IPS-18c (cell line): ENCODE data around the gene CLDN14.

Source experiments
- H3K4me3 ChIP-seq: 2 replicates; pipeline ENCODE4 v1.7.0; 2013; ENCODE audit warnings: low read depth, mild to moderate bottlenecking, low read length, moderate library complexity; ENCODE audit not compliant: insufficient read depth
- H3K9me3 ChIP-seq: one replicate; pipeline ENCODE4 v1.6.1; 2013; ENCODE audit warnings: mild to moderate bottlenecking, low read length, moderate library complexity; ENCODE audit not compliant: control insufficient read depth, insufficient read depth

Gene CLDN14

DNA sequence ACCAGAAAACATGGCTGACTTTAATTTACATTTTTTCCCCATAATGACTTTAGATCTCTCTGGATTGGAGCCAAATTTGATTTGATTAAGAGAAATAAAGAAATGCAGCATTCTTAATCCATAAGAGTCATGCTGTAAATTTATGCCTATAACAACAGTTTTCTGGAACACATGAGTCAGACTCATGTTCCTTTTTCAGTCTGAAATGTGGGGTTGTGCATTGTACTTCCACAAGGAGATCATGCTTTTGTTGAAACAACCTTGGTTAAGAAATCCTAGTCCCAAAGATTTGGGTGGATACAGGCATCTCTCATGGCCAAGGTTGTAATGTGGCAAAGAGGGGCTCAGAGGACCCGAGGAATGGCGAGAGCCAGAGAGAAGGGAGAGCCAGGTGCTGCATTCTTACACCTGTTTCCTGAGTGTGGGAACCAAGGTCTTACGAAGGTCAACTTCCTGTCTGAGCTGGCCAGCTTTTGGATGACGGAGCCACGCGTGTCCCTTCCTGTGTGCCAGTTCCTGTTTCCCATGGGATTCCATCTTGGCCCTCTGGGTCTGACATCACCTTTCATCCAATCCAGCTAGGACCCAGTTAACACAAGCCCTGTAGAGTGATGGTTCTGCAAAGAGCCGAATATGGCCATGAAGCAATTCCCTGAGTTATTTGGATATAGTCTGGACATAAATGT is 23.1 kb downstream of the CLDN14 start:
- Histone ChIP-seq H3K4me3 (no peak overlapping the region), H3K9me3 (no peaks in the 10 kb centered on the region)

DNA sequence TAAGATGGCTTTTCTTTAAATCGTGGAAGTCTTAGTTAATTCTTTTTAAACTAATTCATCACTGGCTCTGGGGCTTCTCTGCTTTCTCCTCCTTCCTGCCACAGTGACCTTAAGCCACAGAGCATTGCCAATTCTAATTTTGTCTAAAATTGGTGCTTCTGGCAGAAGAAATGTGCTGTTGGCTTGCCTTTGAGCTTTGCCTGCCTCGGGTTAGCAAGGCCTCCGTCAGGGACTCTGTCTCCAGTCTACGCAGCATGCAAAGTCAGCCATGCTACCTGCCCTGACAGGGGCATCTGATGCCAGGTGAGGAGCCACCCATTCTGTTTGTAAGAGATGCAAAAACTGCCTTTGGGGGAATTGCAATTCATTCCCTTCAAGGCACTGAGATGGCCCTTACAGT is 25.2 kb downstream of the CLDN14 start:
- Histone ChIP-seq H3K4me3 (no peak overlapping the region), H3K9me3 (no peaks in the 10 kb centered on the region)

- Histone ChIP-seq H3K9me3 (no peaks in the 10 kb centered on the region), H3K4me3 (no peak overlapping the region)
Observed at GRCh38 chr21:36454093-36454531, 25.8 kb downstream of the CLDN14 start.

GRCh38 chr21:36452281-36452825 is 27.6 kb downstream of the CLDN14 start:
- H3K9me3 ChIP-seq, result no peaks in the 10 kb centered on the region
- no peak overlapping the region for H3K4me3 ChIP-seq

- H3K4me3 ChIP-seq, result no peak overlapping the region
- H3K9me3 ChIP-seq, result no peaks in the 10 kb centered on the region
Observed at GRCh38 chr21:36451506-36451905, 28.4 kb downstream of the CLDN14 start.

DNA sequence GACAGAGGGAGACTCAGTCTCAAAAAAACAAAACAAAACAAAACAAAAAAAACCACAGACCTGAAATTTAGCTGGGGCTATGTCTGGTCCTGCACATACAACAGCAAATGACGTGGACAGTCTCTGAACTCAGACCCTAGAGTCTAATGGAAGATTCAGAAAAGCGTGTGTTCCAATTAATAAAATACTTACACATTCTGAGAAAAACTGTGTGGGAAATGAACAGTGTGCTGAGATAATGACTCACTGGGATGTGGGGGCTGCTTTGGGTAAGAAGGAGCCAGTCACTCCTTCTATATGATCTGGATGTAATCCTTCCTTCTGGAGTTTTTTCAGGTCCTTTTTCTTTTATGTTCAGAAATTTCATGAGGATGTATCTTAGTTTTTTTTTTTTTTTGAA is 29.4 kb downstream of the CLDN14 start:
- Histone ChIP-seq H3K9me3 (no peaks in the 10 kb centered on the region), H3K4me3 (no peak overlapping the region)

DNA sequence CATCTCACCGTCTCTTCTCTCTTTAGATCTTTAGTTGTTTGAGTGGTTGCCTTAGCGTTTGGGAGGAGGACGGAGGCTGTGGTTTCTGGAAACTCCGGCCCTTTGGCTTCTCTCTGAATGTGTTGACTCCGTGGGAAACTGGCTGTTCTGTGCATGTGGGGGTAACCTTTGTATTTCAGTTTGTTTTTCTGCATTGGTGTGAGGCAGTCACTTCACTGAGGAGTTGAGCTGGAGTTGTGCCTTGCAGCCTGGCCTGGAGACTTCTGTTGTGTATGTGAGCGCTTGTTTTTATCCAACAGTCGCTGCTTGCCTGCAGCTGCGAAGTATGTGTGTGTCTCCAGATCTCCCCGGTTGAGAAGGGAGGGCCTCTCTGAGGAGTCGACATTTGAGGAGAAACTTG is 33.6 kb downstream of the CLDN14 start:
- H3K9me3 ChIP-seq, result no peaks in the 10 kb centered on the region
- H3K4me3 ChIP-seq, result no peak overlapping the region

DNA sequence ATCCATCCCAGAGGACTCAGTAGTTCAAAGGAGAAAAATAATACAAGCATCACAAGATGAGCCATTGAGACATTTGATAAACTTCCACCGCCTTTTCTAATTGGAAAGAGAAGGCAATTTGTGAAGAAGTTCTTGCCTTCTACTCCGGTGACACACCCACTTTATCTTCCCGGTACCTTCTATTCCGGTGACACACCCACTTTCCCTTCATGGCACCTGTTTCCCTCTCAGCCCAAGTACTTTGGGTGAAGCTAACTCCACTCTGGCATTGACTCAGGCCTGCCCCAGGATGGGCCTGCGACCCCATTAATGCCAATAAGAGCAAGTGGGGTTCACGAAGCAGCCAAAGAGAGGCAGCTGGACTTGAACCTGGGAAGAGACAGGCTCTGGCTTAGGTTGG is 38.2 kb downstream of the CLDN14 start:
- no peaks in the 10 kb centered on the region for H3K9me3 ChIP-seq
- H3K4me3 ChIP-seq, result no peak overlapping the region

DNA sequence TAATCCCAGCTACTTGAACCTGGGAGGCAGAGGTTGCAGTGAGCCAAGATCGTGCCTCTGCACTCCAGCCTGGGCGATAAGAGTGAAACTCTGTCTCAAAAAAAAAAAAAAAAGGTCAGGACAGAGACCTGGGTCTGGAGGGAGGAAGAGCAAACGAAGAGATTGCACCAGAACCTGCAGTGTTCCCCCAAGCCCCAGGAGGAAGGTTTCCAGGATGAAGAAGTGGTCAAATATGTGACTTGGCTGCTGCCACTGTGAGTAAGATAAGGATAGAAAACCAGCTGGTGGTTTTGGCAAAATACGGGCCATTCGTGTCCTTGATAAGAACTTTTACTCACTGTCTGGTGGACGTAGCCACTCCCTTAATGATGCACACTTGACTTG is 42.2 kb downstream of the CLDN14 start:
- no peak overlapping the region for H3K4me3 ChIP-seq
- no peaks in the 10 kb centered on the region for H3K9me3 ChIP-seq

DNA sequence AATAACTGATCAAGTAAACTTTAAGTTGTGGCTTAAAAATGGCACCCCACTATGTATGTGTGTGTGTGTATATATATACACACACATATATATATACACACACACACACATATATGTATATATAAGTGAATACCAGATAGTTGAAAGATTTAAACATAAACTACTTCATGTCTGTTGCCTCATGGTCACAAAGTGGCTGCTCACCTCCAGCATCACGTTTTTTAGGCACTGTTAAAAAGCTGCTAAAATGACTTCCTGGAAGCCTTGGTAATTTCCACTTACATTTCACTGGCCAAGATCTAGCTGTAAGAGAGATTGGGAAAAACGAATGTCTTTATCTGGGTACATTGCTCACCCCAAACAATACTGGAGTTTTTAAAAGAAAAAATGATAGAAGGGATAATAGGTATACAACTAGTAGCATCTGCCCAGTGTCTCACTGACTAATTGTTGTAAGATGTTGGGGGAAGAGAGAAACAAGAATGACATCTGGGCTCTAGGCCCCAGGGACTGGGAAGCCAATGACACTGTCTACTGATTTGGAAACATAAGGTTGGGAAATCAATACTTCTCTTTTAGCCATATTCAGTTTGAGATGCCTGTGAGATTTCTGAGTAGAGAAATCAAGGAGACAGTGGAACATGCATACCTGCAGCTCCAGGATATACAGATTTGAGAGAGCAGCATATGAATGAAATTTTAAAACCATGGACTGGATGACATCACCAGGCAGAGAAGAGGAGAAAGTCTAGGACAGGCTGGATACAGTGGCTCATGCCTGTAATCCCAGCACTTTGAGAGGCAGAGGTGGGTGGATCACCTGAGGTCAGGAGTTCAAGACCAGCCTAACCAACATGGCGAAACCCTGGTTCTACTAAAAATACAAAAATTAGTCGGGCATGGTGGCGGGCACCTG is 42.8 kb downstream of the CLDN14 start:
- no peak overlapping the region for H3K4me3 ChIP-seq
- H3K9me3 ChIP-seq, result no peaks in the 10 kb centered on the region

DNA sequence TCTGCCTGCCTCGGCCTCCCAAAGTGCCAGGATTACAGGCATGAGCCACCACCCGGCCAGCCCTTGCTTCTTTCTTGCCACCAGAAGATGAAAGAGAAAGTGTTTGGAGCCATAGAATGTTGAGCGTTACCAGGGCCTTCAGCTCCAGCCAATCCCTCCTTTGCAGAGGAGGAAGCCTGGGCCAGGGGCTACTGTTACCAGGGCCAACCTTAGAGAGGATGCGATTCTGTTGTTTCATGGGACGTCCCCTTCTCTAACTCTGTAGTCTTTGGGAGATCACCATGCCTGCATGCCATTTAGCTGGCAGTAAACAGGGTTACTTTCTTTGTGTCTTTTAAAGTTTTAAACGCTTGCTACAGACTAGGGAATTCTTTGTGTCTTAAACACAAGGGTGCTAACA is 45.8 kb downstream of the CLDN14 start:
- H3K9me3 ChIP-seq, result no peaks in the 10 kb centered on the region
- H3K4me3 ChIP-seq, result no peak overlapping the region

GRCh38 chr21:36433059-36433709 is 46.7 kb downstream of the CLDN14 start:
- H3K9me3 ChIP-seq, result no peaks in the 10 kb centered on the region

DNA sequence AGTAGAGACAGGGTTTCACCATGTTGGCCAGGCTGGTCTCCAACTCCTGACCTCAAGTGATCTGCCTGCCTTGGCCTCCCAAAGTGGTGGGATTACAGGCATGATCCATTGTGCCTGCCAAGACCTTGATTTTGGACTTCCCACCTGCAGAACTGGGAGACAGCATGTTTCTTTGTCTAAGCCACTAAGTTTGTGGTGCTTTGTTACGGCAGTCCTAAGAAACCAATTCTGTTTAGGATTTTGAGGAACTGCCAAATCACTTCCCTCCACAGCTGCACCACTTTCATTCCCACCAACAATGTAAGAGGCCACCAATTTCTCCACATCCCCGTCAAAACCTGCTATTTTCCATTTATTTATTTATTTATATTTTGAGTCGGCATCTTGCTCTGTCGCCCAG is 48.7 kb downstream of the CLDN14 start:
- no peaks in the 10 kb centered on the region for H3K9me3 ChIP-seq
- H3K4me3 ChIP-seq, result no peak overlapping the region

More at GRCh38 chr21:36433059-36433709, 46.7 kb downstream of the CLDN14 start:
- no peak overlapping the region for H3K4me3 ChIP-seq

GRCh38 chr21:36430841-36431240 is 49.1 kb downstream of the CLDN14 start:
- H3K9me3 ChIP-seq, result no peaks in the 10 kb centered on the region

DNA sequence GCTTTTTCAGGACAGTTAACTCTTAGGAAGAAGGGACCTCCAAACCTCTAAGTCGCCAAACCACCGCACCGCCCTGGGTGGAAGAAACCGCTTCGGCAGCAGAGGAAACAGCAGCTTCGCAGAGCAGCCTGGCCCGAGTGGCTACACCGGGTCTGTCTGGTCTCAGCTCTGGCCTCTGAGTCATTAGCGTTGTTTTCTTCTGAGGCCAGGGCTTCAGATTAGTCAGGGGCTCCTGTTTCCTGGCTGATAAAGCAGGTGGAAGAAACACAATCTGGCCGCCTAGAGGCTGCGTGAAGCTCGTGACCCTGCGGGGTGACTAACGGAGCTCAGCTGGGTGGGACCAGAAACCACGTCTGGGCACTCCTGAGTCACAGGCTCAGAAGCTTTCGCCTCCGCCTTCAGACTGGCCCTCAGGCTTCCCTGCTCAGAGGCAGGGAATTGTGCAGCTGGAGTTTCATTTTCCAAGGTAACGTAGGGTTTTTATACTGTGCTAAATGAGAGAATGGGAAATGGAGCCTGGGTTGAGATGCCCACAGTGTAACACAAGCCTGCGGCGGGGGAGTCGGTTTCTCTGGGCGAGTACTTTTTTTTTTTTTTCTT is 49.9 kb downstream of the CLDN14 start:
- no peak overlapping the region for H3K4me3 ChIP-seq
- no peaks in the 10 kb centered on the region for H3K9me3 ChIP-seq

More at GRCh38 chr21:36430841-36431240, 49.1 kb downstream of the CLDN14 start:
- H3K4me3 ChIP-seq, result no peak overlapping the region

DNA sequence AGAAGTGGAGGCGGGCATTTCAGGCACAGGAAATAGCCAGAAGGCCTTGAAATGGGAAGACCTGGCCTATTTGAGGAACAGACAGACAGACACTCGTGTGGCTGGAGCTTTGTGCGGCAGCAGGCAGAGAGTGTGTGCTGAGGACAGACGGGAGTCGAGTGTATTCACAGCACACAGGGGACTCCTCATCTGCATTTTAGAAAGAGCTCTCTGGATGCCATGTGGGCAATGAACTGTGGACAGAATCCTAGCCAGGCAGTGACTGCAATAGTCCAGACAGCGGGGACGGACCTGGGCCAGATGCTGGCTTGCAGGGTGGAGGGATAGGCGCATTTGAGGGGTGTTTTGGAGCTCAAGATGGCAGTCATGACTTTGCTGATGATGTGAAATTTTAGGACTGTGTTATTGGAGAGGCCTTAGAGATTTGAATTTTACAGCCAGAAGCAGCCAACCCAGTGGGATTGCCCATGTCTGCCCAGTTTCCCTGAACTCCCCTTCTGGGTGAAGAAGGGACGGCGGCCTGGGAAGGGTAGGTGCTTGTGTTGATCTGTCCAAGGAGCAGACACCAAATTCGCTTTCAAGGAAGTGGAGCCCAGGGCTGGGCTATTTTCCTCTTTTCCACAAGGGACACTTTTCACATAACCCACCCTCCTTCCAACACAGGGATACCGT is 51.0 kb downstream of the CLDN14 start:
- no peak overlapping the region for H3K4me3 ChIP-seq

GRCh38 chr21:36427502-36427901 is 52.4 kb downstream of the CLDN14 start:
- Histone ChIP-seq H3K4me3 (no peak overlapping the region), H3K9me3 (no peaks in the 10 kb centered on the region)

More for the DNA sequence above, 51.0 kb downstream of the CLDN14 start:
- no peaks in the 10 kb centered on the region for H3K9me3 ChIP-seq
